GM21390 (cell line): Measurements from ENCODE around the gene TMEM43.
"Not testable (repeated sequence)": the region's sequence is repeated elsewhere in the genome, so short reads cannot be mapped to it uniquely, and the experiment has no call there.

Experiments
- ATAC-seq: cut with Tn5 transposase; IDR thresholded peaks from one replicate; pipeline ENCODE4 v1.9.1; 2021; ENCODE audit not compliant: unreplicated experiment

TMEM43 gene

GRCh38 chr3:14124615-14125192 lies at the start of gene TMEM43, which contains the start of gene CHCHD4:
TSS of gene TMEM43 (plus strand) at chr3:14125052. CDS start at chr3:14125194, 142 bp downstream.
TSS of gene CHCHD4 (minus strand) at chr3:14124870. CDS start at chr3:14124676, 194 bp downstream.
- ATAC-seq = peak; percentile 83

GRCh38 chr3:14075233-14075632 lies 49.6 kb upstream of the TMEM43 start:
- not testable (repeated sequence) for ATAC-seq

GRCh38 chr3:14077310-14077709 lies 47.5 kb upstream of the TMEM43 start:
- ATAC-seq = no peak

GRCh38 chr3:14082108-14082657 lies 42.7 kb upstream of the TMEM43 start:
- no peak for ATAC-seq

GRCh38 chr3:14087461-14087860 lies 37.4 kb upstream of the TMEM43 start:
- not testable (repeated sequence) for ATAC-seq

GRCh38 chr3:14091959-14092358 lies 32.9 kb upstream of the TMEM43 start:
- not testable (repeated sequence) for ATAC-seq

- no peak for ATAC-seq
These were observed 32.4 kb upstream of the TMEM43 start for GRCh38 chr3:14092464-14092863.

- no peak for ATAC-seq
These were observed 31.0 kb upstream of the TMEM43 start for GRCh38 chr3:14093831-14094230.

GRCh38 chr3:14096742-14097141 lies 28.1 kb upstream of the TMEM43 start:
- no peak for ATAC-seq

- no peak for ATAC-seq
These were observed 27.0 kb upstream of the TMEM43 start for GRCh38 chr3:14097616-14098391.

- ATAC-seq = not testable (repeated sequence)
These were observed 15.0 kb upstream of the TMEM43 start for GRCh38 chr3:14109821-14110220.

GRCh38 chr3:14110699-14111098 lies 14.2 kb upstream of the TMEM43 start:
- no peak for ATAC-seq

- no peak for ATAC-seq
These were observed 10.8 kb upstream of the TMEM43 start for GRCh38 chr3:14113965-14114635.

- ATAC-seq = no peak
These were observed 7.1 kb upstream of the TMEM43 start for GRCh38 chr3:14117468-14118399.

- ATAC-seq = no peak
These were observed 6.2 kb upstream of the TMEM43 start for GRCh38 chr3:14118400-14119381.

- no peak for ATAC-seq
These were observed 5.2 kb upstream of the TMEM43 start for GRCh38 chr3:14119651-14120050.

- no peak for ATAC-seq
These were observed 4.5 kb upstream of the TMEM43 start for GRCh38 chr3:14120111-14120920.

- not testable (repeated sequence) for ATAC-seq
These were observed 3.9 kb upstream of the TMEM43 start for GRCh38 chr3:14120921-14121448.
